Measurements from ENCODE around the gene MEGF11. TPM values are rescaled to one million over a fixed set of nuclear protein-coding genes. Genes with fewer than 3 reads are reported as not detected.

Gene MEGF11
- total and polyA plus RNA-seq, 8 donors: 2.6 to 17.4 (median 9.9) TPM; not detected in 1

- no peaks in the 10 kb centered on the region for H3K27me3 ChIP-seq
- TF ChIP-seq CTCF (IDR thresholded peaks at IDR 0.05): no peak
- H3K27ac ChIP-seq: no peak overlapping the region
- H3K9me3 ChIP-seq: no peaks in the 10 kb centered on the region
- no peak overlapping the region for H3K4me3 ChIP-seq
- no peaks in the 10 kb centered on the region for H3K4me1 ChIP-seq
- no peak for ATAC-seq
- no peak for DNase-seq
- intact Hi-C loops (cut with DNase I): no loop called here
- H3K36me3 ChIP-seq: no peaks in the 10 kb centered on the region
Measured at GRCh38 chr15:66198757-66199156, 54.8 kb downstream of the MEGF11 start.

- ATAC-seq: no peak
- Histone ChIP-seq H3K36me3 (no peaks in the 10 kb centered on the region), H3K4me1 (no peaks in the 10 kb centered on the region), H3K9me3 (no peaks in the 10 kb centered on the region), H3K27ac (no peak overlapping the region), H3K4me3 (no peak overlapping the region), H3K27me3 (peaks cover 0 to 2% of the 10 kb centered on the region in 2 donors)
- no peak for TF ChIP-seq CTCF (IDR thresholded peaks at IDR 0.05)
- DNase-seq: no peak
- intact Hi-C loops (cut with DNase I): no loop called here
Measured at GRCh38 chr15:66196602-66197001, 56.9 kb downstream of the MEGF11 start.

- Histone ChIP-seq H3K27me3 (peaks cover 0 to 7% of the 10 kb centered on the region in 2 donors), H3K27ac (no peak overlapping the region), H3K9me3 (no peaks in the 10 kb centered on the region), H3K4me3 (no peak overlapping the region), H3K36me3 (no peaks in the 10 kb centered on the region), H3K4me1 (no peaks in the 10 kb centered on the region)
- ATAC-seq: no peak
- no peak for DNase-seq
- intact Hi-C loops (cut with DNase I): no loop called here
- no peak for TF ChIP-seq CTCF (IDR thresholded peaks at IDR 0.05)
Measured at GRCh38 chr15:66195621-66196230, 57.8 kb downstream of the MEGF11 start.

GRCh38 chr15:66193066-66193465, 60.5 kb downstream of the MEGF11 start:
- no peaks in the 10 kb centered on the region for H3K9me3 ChIP-seq
- ATAC-seq: no peak
- TF ChIP-seq CTCF (IDR thresholded peaks at IDR 0.05): no peak
- DNase-seq: no peak
- H3K4me1 ChIP-seq: no peaks in the 10 kb centered on the region
- peaks cover 0 to 7% of the 10 kb centered on the region in 2 donors for H3K27me3 ChIP-seq
- H3K27ac ChIP-seq: no peak overlapping the region
- H3K4me3 ChIP-seq: no peak overlapping the region
- H3K36me3 ChIP-seq: no peaks in the 10 kb centered on the region
- intact Hi-C loops (cut with DNase I): no loop called here

GRCh38 chr15:66190746-66191145, 62.8 kb downstream of the MEGF11 start:
- ATAC-seq: no peak
- H3K9me3 ChIP-seq: no peaks in the 10 kb centered on the region
- no peaks in the 10 kb centered on the region for H3K36me3 ChIP-seq
- TF ChIP-seq CTCF (IDR thresholded peaks at IDR 0.05): no peak
- no peak overlapping the region for H3K4me3 ChIP-seq
- DNase-seq: no peak
- intact Hi-C loops (cut with DNase I): no loop called here
- peaks cover 0 to 10% of the 10 kb centered on the region in 2 donors for H3K27me3 ChIP-seq
- no peak overlapping the region for H3K27ac ChIP-seq
- no peaks in the 10 kb centered on the region for H3K4me1 ChIP-seq

Data from left lung (tissue), 10 donors.